K562 (cell line): ENCODE results near the gene OVCH2. TPM values are rescaled to one million over a fixed set of nuclear protein-coding genes. Genes with fewer than 3 reads are reported as not detected.

Source experiments
- ATAC-seq: fragments of 200-7000 bp; cut with Tn5 transposase; 3 replicates; pipeline ENCODE4 v1.9.1; 2020; ENCODE audit warnings: moderate library complexity
- BruUV-seq: library from RNA; stranded (reverse); fragments of 400-500 nt; replicated peaks from 2 replicates; lab custom pipeline; 2021; lab: Mats Ljungman, UMichigan
- CTCF ChIA-PET: fragments of 300-600 bp; formaldehyde crosslinking; extraction: SDS; loops from one replicate; lab custom pipeline; 2021; ENCODE audit warnings: low intra/inter-chr PET ratio; lab: Yijun Ruan, JAX
- POLR2A ChIA-PET: fragments of 300-600, 350-650 bp; sonication (Branson Sonifier 250); formaldehyde crosslinking; extraction: SDS; loops from one replicate; lab custom pipeline; 2021; ENCODE audit warnings: antibody characterized with exemption, inconsistent platforms; lab: Yijun Ruan, JAX
- DNase-seq, 4 experiments: peaks; one replicate each; pipeline versions ENCODE4 v3.0.0 to v3.0.0-alpha.2; 2011 to 2018; ENCODE audit warnings: low spot score in 3 of 4, mixed read lengths in 3 of 4; ENCODE audit errors: extremely low read depth in 1 of 4
- FAIRE-seq: peaks from 2 replicates; lab custom pipeline; 2011; peaks lifted over from hg19 to GRCh38; lab: Jason Lieb, UNC
- H2AFZ ChIP-seq: 2 replicates; pipeline ENCODE4 v1.6.0; 2011; ENCODE audit warnings: low read depth, low read length, control low read depth, inconsistent platforms
- H3K27ac ChIP-seq: fragments of 200-600 bp; 3 replicates; pipeline ENCODE4 v1.8.0; 2011; ENCODE audit warnings: low read depth, mild to moderate bottlenecking, control low read depth, inconsistent platforms, low read length, moderate library complexity, mixed read lengths; ENCODE audit errors: extremely low read depth
- H3K27me3 ChIP-seq, 2 experiments: fragments of 300-600 bp in 1 of 2; 2 replicates in 1 of 2; 3 replicates in 1 of 2; pipeline versions ENCODE4 v1.6.0 to v1.8.0; 2011; ENCODE audit warnings: inconsistent platforms in 2 of 2, low read length in 2 of 2, mild to moderate bottlenecking in 1 of 2, mixed read lengths in 1 of 2, moderate library complexity in 1 of 2; ENCODE audit not compliant: control insufficient read depth in 2 of 2, insufficient read depth in 2 of 2
- H3K36me3 ChIP-seq: fragments of 300-600 bp; 3 replicates; pipeline ENCODE4 v1.8.0; 2011; ENCODE audit warnings: mild to moderate bottlenecking, low read length, inconsistent platforms; ENCODE audit not compliant: control insufficient read depth, insufficient read depth
- H3K4me1 ChIP-seq, 2 experiments: fragments of 200-600 bp in 1 of 2; replicated peaks in 1 of 2; 2 replicates in 1 of 2; 3 replicates in 1 of 2; pipeline versions ENCODE4 v1.5.1 to v1.8.0; 2011; ENCODE audit warnings: inconsistent platforms in 2 of 2, low read length in 2 of 2, mild to moderate bottlenecking in 1 of 2, mixed read lengths in 1 of 2, moderate library complexity in 1 of 2; ENCODE audit not compliant: control insufficient read depth in 2 of 2, insufficient read depth in 2 of 2
- H3K4me2 ChIP-seq: 2 replicates; pipeline ENCODE4 v1.6.1; 2011; ENCODE audit warnings: low read length, control low read depth, inconsistent platforms, mixed read lengths; ENCODE audit not compliant: insufficient read depth
- H3K4me3 ChIP-seq: fragments of 200-600 bp; sonication (generic), shearing (Covaris generic); 2 replicates; pipeline ENCODE4 v1.5.1; 2016; ENCODE audit warnings: control low read depth, inconsistent platforms
- H3K79me2 ChIP-seq: fragments of 200-600 bp; 3 replicates; pipeline ENCODE4 v1.8.0; 2011; ENCODE audit warnings: low read length, inconsistent platforms; ENCODE audit not compliant: control insufficient read depth, insufficient read depth
- H3K9ac ChIP-seq, 2 experiments: 2 replicates each; pipeline versions ENCODE4 v1.6.0 to v1.6.1; 2011; ENCODE audit warnings: low read depth in 2 of 2, low read length in 2 of 2, control low read depth in 1 of 2, inconsistent platforms in 1 of 2, mild to moderate bottlenecking in 1 of 2, mixed read lengths in 1 of 2; ENCODE audit not compliant: insufficient read depth in 1 of 2
- H3K9me1 ChIP-seq: one replicate; pipeline ENCODE4 v1.6.0; 2011; ENCODE audit warnings: inconsistent platforms, mild to moderate bottlenecking, low read length, moderate library complexity; ENCODE audit not compliant: control insufficient read depth, insufficient read depth
- H3K9me3 ChIP-seq: replicated peaks from 2 replicates; pipeline ENCODE4 v1.5.1; 2011; ENCODE audit warnings: low read depth, low read length, inconsistent platforms; ENCODE audit not compliant: control insufficient read depth, insufficient read depth
- H4K20me1 ChIP-seq: replicated peaks from 2 replicates; pipeline ENCODE4 v1.6.1; 2011; ENCODE audit warnings: low read length, inconsistent platforms, mixed read lengths; ENCODE audit not compliant: control insufficient read depth, insufficient read depth
- CREB1 ChIP-seq, 2 experiments: sonication (generic) in 1 of 2; formaldehyde crosslinking in 1 of 2; IDR thresholded peaks; 2 replicates each; pipeline versions ENCODE4 v1.6.1 to v1.8.0; 2012 to 2022; ENCODE audit warnings: inconsistent platforms in 1 of 2, mild to moderate bottlenecking in 1 of 2, missing genetic modification reagents in 1 of 2, moderate library complexity in 1 of 2
- GTF2E2 ChIP-seq: fragments of 200-800 bp; sonication (Bioruptor generic); IDR thresholded peaks from 2 replicates; pipeline ENCODE4 v1.6.1; 2016; ENCODE audit warnings: missing genetic modification characterization, missing compliant biosample characterization
- MCM5 ChIP-seq: fragments of 450-650 bp; IDR thresholded peaks from 2 replicates; pipeline ENCODE4 v1.6.1; 2016; ENCODE audit warnings: low read depth
- MTA3 ChIP-seq: fragments of 450-650 bp; formaldehyde crosslinking; IDR thresholded peaks from 2 replicates; pipeline ENCODE4 v1.6.1; 2017; ENCODE audit warnings: mild to moderate bottlenecking, borderline replicate concordance
- NFIX ChIP-seq: fragments of 250-450 bp; sonication (Bioruptor Pico); IDR thresholded peaks from 2 replicates; pipeline ENCODE4 v1.4.0; 2020; ENCODE audit warnings: low read depth, mild to moderate bottlenecking, moderate library complexity
- NR2C2 ChIP-seq, 2 experiments: fragments of 200-800 bp in 1 of 2; sonication (Bioruptor generic) in 1 of 2; sonication (generic) in 1 of 2; formaldehyde crosslinking in 1 of 2; IDR thresholded peaks; 2 replicates each; pipeline versions ENCODE4 v1.6.1 to v1.8.0; 2016 to 2022; ENCODE audit warnings: mild to moderate bottlenecking in 1 of 2, missing compliant biosample characterization in 1 of 2, missing genetic modification characterization in 1 of 2, missing genetic modification reagents in 1 of 2
- PTRF ChIP-seq: fragments of 450-650 bp; IDR thresholded peaks from 2 replicates; pipeline ENCODE4 v1.6.1; 2016; ENCODE audit warnings: mild to moderate bottlenecking, missing genetic modification characterization, missing compliant biosample characterization
- RUNX1 ChIP-seq: sonication (generic); IDR thresholded peaks from 2 replicates; pipeline ENCODE4 v1.6.1; 2016; ENCODE audit warnings: antibody characterized with exemption, low read depth
- ZC3H8 ChIP-seq: fragments of 450-650 bp; IDR thresholded peaks from 2 replicates; pipeline ENCODE4 v1.6.1; 2017
- WGBS: fragments of 100-300 bp; shearing (Covaris generic); methylation state at CpG from one replicate; pipeline ENCODE4 v1.1.6; 2016; ENCODE audit warnings: low coverage, mixed read lengths; ENCODE audit not compliant: insufficient coverage; ENCODE audit errors: missing lambda C conversion rate; 5-methylcytosine and 5-hydroxymethylcytosine counted together
- in situ Hi-C: fragments of 300-500 bp; cut with MboI; formaldehyde crosslinking; loops from 4 replicates; pipeline ENCODE4 v1.15.0; 2018; ENCODE audit warnings: inconsistent platforms, mixed read lengths
- intact Hi-C: fragments of 100-400 bp; cut with micrococcal nuclease; formaldehyde crosslinking; loops from 2 replicates; pipeline ENCODE4 v1.14.2; 2022
- polyA plus RNA-seq, 8 experiments: library from polyadenylated mRNA; depleted of rRNA in 4 of 8; stranded (reverse) in 5 of 8; unstranded in 3 of 8; fragments of >200 nt; fragmentation: Nextera tagmentation in 2 of 8; fragmentation: Illumina TruSeq in 1 of 8; extraction: Ambion mirVana in 2 of 8; extraction: Trizol in 1 of 8; gene quantifications; 2 replicates each; pipeline versions ENCODE4 v1.2.1 to v1.2.3, GENCODE V29; 2011 to 2014; ENCODE audit warnings: inconsistent platforms in 1 of 8, missing spikeins in 1 of 8
- total RNA-seq, 7 experiments: library from RNA; depleted of rRNA in 6 of 7; stranded (reverse); fragments of >200 nt in 6 of 7; fragmentation: Illumina TruSeq in 2 of 7; extraction: Trizol in 2 of 7; gene quantifications; 2 replicates each; pipeline versions ENCODE4 v1.2.1 to v1.2.3, GENCODE V29; 2011 to 2021; ENCODE audit warnings: low replicate concordance in 1 of 7
- TF ChIP-seq, protein P1 (sequence below): sonication (generic); formaldehyde crosslinking; IDR thresholded peaks from 2 replicates; pipeline ENCODE4 v1.8.1; 2022; ENCODE audit warnings: missing genetic modification reagents
- TF ChIP-seq, protein P2 (sequence below), 3 experiments: fragments of 200-800 bp in 1 of 3; fragments of 250-450 bp in 1 of 3; fragments of 450-650 bp in 1 of 3; sonication (Bioruptor Pico) in 1 of 3; sonication (Bioruptor generic) in 1 of 3; formaldehyde crosslinking in 1 of 3; IDR thresholded peaks; 2 replicates each; pipeline versions ENCODE4 v1.6.1 to v1.8.0; 2016 to 2022; ENCODE audit warnings: mild to moderate bottlenecking in 2 of 3, missing genetic modification characterization in 2 of 3, missing compliant biosample characterization in 1 of 3, moderate library complexity in 1 of 3
- TF ChIP-seq, protein P3 (sequence below), 2 experiments: fragments of 250-450 bp in 1 of 2; fragments of 450-650 bp in 1 of 2; sonication (Bioruptor Pico) in 1 of 2; IDR thresholded peaks; 2 replicates each; pipeline versions ENCODE4 v1.6.1 to v1.8.0; 2016 to 2021; ENCODE audit warnings: mild to moderate bottlenecking in 2 of 2, moderate library complexity in 2 of 2, missing compliant biosample characterization in 1 of 2, missing genetic modification characterization in 1 of 2
- TF ChIP-seq, protein P4 (sequence below), 2 experiments: fragments of 450-650 bp in 1 of 2; IDR thresholded peaks; 2 replicates each; pipeline ENCODE4 v1.6.1; 2011 to 2017; ENCODE audit warnings: low read depth in 2 of 2, antibody characterized with exemption in 1 of 2, borderline replicate concordance in 1 of 2, low read length in 1 of 2, mild to moderate bottlenecking in 1 of 2, mixed read lengths in 1 of 2; ENCODE audit not compliant: control insufficient read depth in 1 of 2

The OVCH2 gene
- total and polyA plus RNA-seq, 9 of the 15 experiments (the other 6 are each of a cell fraction or from before 2014, with no cell fraction given) = not detected

DNA sequence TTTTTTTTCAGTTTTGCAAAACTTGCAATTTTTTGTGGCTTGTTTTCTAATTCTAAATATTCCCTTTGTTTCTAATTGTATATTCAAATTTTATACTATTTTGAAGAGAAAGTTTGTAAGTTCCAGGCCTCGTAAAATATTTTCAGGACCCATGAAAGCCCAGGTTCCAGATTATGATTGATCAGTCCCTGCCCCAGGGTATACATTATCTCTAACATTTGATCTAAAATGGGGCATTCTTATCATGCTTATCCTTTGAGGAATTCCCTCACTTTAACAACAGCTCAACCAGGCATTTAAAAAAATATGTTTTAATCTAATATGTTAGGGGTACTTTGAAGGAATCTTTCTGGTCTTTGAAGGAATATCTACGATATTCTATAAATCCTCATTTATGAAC, 59.4 kb downstream of the OVCH2 start:
- intact Hi-C loops = no loop called here
- Histone ChIP-seq H3K36me3 (no peaks in the 10 kb centered on the region), H3K27me3 (peaks cover 0 to 9% of the 10 kb centered on the region in 2 experiments; a peak in 3 of 5 replicates), H3K9ac (no peak overlapping the region), H3K4me2 (no peak overlapping the region), H3K4me1 (peaks cover 9 to 10% of the 10 kb centered on the region in 2 experiments; a peak in 3 of 5 replicates), H3K4me3 (no peak overlapping the region), H3K9me1 (no peaks in the 10 kb centered on the region)
- POLR2A ChIA-PET = no interaction called here
- ATAC-seq = no peak
- WGBS = 5% methylated on average over 2 of the region's 2 CpGs
- TF ChIP-seq NR2C2 (CRISPR knock-in tag; IDR thresholded peaks at IDR 0.05) = no peak
- TF ChIP-seq NR2C2 (tag; IDR thresholded peaks at IDR 0.05) = no peak
- no peak for TF ChIP-seq RUNX1
- TF ChIP-seq, protein P1, sequence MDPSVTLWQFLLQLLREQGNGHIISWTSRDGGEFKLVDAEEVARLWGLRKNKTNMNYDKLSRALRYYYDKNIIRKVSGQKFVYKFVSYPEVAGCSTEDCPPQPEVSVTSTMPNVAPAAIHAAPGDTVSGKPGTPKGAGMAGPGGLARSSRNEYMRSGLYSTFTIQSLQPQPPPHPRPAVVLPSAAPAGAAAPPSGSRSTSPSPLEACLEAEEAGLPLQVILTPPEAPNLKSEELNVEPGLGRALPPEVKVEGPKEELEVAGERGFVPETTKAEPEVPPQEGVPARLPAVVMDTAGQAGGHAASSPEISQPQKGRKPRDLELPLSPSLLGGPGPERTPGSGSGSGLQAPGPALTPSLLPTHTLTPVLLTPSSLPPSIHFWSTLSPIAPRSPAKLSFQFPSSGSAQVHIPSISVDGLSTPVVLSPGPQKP = no peak
- no peak for TF ChIP-seq PTRF (tag)
- TF ChIP-seq MCM5 = no peak
- no peak for TF ChIP-seq NFIX (CRISPR knock-in tag)
- TF ChIP-seq, protein P2, sequence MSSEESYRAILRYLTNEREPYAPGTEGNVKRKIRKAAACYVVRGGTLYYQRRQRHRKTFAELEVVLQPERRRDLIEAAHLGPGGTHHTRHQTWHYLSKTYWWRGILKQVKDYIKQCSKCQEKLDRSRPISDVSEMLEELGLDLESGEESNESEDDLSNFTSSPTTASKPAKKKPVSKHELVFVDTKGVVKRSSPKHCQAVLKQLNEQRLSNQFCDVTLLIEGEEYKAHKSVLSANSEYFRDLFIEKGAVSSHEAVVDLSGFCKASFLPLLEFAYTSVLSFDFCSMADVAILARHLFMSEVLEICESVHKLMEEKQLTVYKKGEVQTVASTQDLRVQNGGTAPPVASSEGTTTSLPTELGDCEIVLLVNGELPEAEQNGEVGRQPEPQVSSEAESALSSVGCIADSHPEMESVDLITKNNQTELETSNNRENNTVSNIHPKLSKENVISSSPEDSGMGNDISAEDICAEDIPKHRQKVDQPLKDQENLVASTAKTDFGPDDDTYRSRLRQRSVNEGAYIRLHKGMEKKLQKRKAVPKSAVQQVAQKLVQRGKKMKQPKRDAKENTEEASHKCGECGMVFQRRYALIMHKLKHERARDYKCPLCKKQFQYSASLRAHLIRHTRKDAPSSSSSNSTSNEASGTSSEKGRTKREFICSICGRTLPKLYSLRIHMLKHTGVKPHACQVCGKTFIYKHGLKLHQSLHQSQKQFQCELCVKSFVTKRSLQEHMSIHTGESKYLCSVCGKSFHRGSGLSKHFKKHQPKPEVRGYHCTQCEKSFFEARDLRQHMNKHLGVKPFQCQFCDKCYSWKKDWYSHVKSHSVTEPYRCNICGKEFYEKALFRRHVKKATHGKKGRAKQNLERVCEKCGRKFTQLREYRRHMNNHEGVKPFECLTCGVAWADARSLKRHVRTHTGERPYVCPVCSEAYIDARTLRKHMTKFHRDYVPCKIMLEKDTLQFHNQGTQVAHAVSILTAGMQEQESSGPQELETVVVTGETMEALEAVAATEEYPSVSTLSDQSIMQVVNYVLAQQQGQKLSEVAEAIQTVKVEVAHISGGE (CRISPR knock-in tag; IDR thresholded peaks at IDR 0.05) = no peak
- TF ChIP-seq GTF2E2 = no peak
- TF ChIP-seq, protein P3, sequence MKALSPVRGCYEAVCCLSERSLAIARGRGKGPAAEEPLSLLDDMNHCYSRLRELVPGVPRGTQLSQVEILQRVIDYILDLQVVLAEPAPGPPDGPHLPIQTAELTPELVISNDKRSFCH (CRISPR knock-in tag; IDR thresholded peaks at IDR 0.05) = no peak
- TF ChIP-seq, protein P3 (tag; IDR thresholded peaks at IDR 0.05) = no peak
- no peak for TF ChIP-seq MTA3
- no peak for TF ChIP-seq ZC3H8
- TF ChIP-seq CREB1 (IDR thresholded peaks at IDR 0.05) = no peak
- TF ChIP-seq CREB1 (CRISPR knock-in tag; IDR thresholded peaks at IDR 0.05) = no peak
- TF ChIP-seq, protein P4, sequence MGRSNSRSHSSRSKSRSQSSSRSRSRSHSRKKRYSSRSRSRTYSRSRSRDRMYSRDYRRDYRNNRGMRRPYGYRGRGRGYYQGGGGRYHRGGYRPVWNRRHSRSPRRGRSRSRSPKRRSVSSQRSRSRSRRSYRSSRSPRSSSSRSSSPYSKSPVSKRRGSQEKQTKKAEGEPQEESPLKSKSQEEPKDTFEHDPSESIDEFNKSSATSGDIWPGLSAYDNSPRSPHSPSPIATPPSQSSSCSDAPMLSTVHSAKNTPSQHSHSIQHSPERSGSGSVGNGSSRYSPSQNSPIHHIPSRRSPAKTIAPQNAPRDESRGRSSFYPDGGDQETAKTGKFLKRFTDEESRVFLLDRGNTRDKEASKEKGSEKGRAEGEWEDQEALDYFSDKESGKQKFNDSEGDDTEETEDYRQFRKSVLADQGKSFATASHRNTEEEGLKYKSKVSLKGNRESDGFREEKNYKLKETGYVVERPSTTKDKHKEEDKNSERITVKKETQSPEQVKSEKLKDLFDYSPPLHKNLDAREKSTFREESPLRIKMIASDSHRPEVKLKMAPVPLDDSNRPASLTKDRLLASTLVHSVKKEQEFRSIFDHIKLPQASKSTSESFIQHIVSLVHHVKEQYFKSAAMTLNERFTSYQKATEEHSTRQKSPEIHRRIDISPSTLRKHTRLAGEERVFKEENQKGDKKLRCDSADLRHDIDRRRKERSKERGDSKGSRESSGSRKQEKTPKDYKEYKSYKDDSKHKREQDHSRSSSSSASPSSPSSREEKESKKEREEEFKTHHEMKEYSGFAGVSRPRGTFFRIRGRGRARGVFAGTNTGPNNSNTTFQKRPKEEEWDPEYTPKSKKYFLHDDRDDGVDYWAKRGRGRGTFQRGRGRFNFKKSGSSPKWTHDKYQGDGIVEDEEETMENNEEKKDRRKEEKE (IDR thresholded peaks at IDR 0.05; ENCODE audit: borderline replicate concordance in 1 of 2, control insufficient read depth in 1 of 2, low read depth in 2 of 2, low read length in 1 of 2) = no peak
- TF ChIP-seq, all 486 proteins: peak for 0
- CTCF ChIA-PET = no interaction called here
- Histone ChIP-seq H4K20me1 (no peaks in the 10 kb centered on the region), H3K27ac (no peak overlapping the region), H2AFZ (no peak overlapping the region), H3K79me2 (no peaks in the 10 kb centered on the region), H3K9me3 (no peaks in the 10 kb centered on the region)
- no TSS peak for BruUV-seq
- FAIRE-seq (no peak), DNase-seq (no peak)
- in situ Hi-C loops = no loop called here
